Motor neuron (in vitro differentiated cells): Measurements from ENCODE around the gene TSHZ1. TPM values are rescaled to one million over a fixed set of nuclear protein-coding genes. Genes with fewer than 3 reads are reported as not detected.

Experiments
- ATAC-seq, 8 experiments: fragments of 200-7000 bp; cut with Tn5 transposase; replicated peaks in 6 of 8; 2 replicates each; pipeline ENCODE4 v1.8.0; 2021; ENCODE audit warnings: mild to moderate bottlenecking in 8 of 8, moderate library complexity in 8 of 8
- H3K27ac ChIP-seq, 2 donors: fragments of 250-450 bp; sonication (Bioruptor Pico); 2 replicates each; pipeline ENCODE4 v1.9.0; 2021; ENCODE audit warnings: antibody characterized with exemption in 2 of 2, mild to moderate bottlenecking in 2 of 2, moderate library complexity in 1 of 2
- H3K4me1 ChIP-seq, 2 donors: fragments of 250-450 bp; sonication (Bioruptor Pico); replicated peaks in 1 of 2; 2 replicates each; pipeline ENCODE4 v1.6.1; 2021; ENCODE audit warnings: antibody characterized with exemption in 2 of 2, mild to moderate bottlenecking in 2 of 2, moderate library complexity in 1 of 2
- H3K4me3 ChIP-seq, 5 donors: fragments of 250-450 bp; sonication (Bioruptor Pico); 2 replicates each; pipeline ENCODE4 v1.9.0; 2021; ENCODE audit warnings: antibody characterized with exemption in 5 of 5, mild to moderate bottlenecking in 5 of 5, moderate library complexity in 4 of 5
- WGBS, 10 experiments: fragments of 450-650 bp; shearing (Covaris generic); methylation state at CpG; one replicate each; pipeline ENCODE4 v1.0.0; 2022; 5-methylcytosine and 5-hydroxymethylcytosine counted together
- in situ Hi-C, 9 experiments: fragments of 400-800 bp; cut with MboI; loops; one replicate each; pipeline ENCODE4 v1.15.0; 2021; ENCODE audit warnings: low sequenced_read_pairs in 9 of 9, low pct_unique_long_range_greater_than_20kb in 2 of 9; ENCODE audit not compliant: unreplicated experiment in 9 of 9
- total RNA-seq, 8 experiments: library from RNA; unstranded; fragments of 300-600 nt; gene quantifications; 2 replicates each; pipeline versions ENCODE4 v1.2.3 to v1.2.4, GENCODE V29; 2022

The TSHZ1 gene
- total RNA-seq, 8 experiments from 2014 or later, result 6.5 to 106 (median 53.4) TPM

GRCh38 chr18:75204732-75205513 is 5.7 kb upstream of the TSHZ1 start:
- 0 to 100% (median 17%) methylated on average over 1 to 19 of the region's 75 CpGs; no CpG with 5 or more reads in 2 of the 10 experiments for WGBS, 10 experiments
- in situ Hi-C loops, result loop anchor here in 6 of 9 experiments (10.0 to 25.0 kb wide), 5 partner anchors 257 to 1057 kb away; no protein-coding TSS in a partner anchor
- H3K4me1 ChIP-seq, result peaks cover 21 to 36% of the 10 kb centered on the region in 2 donors
- ATAC-seq, result peak in 6 of 8 experiments; percentile 1 to 9 (median 2)
- peak overlapping the region; percentile 93 to 96 for H3K27ac ChIP-seq
- peak overlapping the region; percentile 75 to 96 (median 78) for H3K4me3 ChIP-seq

GRCh38 chr18:75205514-75206132 is 5.0 kb upstream of the TSHZ1 start:
- H3K4me1 ChIP-seq, result peaks cover 14 to 29% of the 10 kb centered on the region in 2 donors
- in situ Hi-C loops, result loop anchor here in 6 of 9 experiments (10.0 to 25.0 kb wide), 5 partner anchors 257 to 1057 kb away; no protein-coding TSS in a partner anchor
- WGBS, 10 experiments, result 0 to 89% (median 1%) methylated on average over 1 to 16 of the region's 16 CpGs
- peak overlapping the region; percentile 93 to 96 for H3K27ac ChIP-seq
- peak overlapping the region; percentile 75 to 96 (median 78) for H3K4me3 ChIP-seq
- no peak for ATAC-seq

GRCh38 chr18:75206452-75207309 is 3.9 kb upstream of the TSHZ1 start:
- no peak for ATAC-seq
- WGBS, 10 experiments, result 0 to 100% (median 1%) methylated on average over 1 to 13 of the region's 14 CpGs
- peaks cover 6 to 18% of the 10 kb centered on the region in 2 donors for H3K4me1 ChIP-seq
- peak overlapping the region; percentile 68 to 96 for H3K27ac ChIP-seq
- in situ Hi-C loops, result loop anchor here in 6 of 9 experiments (10.0 to 25.0 kb wide), 5 partner anchors 256 to 1056 kb away; no protein-coding TSS in a partner anchor
- peak overlapping the region; percentile 75 to 96 (median 78) for H3K4me3 ChIP-seq

- ATAC-seq, result no peak
- in situ Hi-C loops, result loop anchor here in 6 of 9 experiments (10.0 to 25.0 kb wide), 5 partner anchors 255 to 1055 kb away; no protein-coding TSS in a partner anchor
- Histone ChIP-seq H3K4me3 (peak overlapping the region; percentile 75 to 96 (median 78)), H3K4me1 (peaks cover 0 to 10% of the 10 kb centered on the region in 2 donors), H3K27ac (peak overlapping the region; percentile 94 to 96)
- 0 to 20% (median 0%) methylated on average over 1 to 15 of the region's 26 CpGs for WGBS, 10 experiments
Observed at GRCh38 chr18:75207310-75208154, 3.1 kb upstream of the TSHZ1 start.

GRCh38 chr18:75208155-75208835 is 2.3 kb upstream of the TSHZ1 start:
- peaks cover 1 to 2% of the 10 kb centered on the region in 2 donors for H3K4me1 ChIP-seq
- ATAC-seq, result peak; percentile 5 to 18 (median 10)
- peak overlapping the region; percentile 75 to 96 (median 78) for H3K4me3 ChIP-seq
- peak overlapping the region; percentile 94 to 96 for H3K27ac ChIP-seq
- WGBS, 10 experiments, result 0 to 4% (median 0%) methylated on average over 2 to 26 of the region's 65 CpGs; no CpG with 5 or more reads in 3 of the 10 experiments
- in situ Hi-C loops, result loop anchor here in 6 of 9 experiments (10.0 to 25.0 kb wide), 5 partner anchors 254 to 1054 kb away; no protein-coding TSS in a partner anchor

GRCh38 chr18:75208836-75209128 is 1.8 kb upstream of the TSHZ1 start:
- H3K4me3 ChIP-seq, result peak overlapping the region; percentile 75 to 96 (median 78)
- H3K27ac ChIP-seq, result peak overlapping the region; percentile 94 to 96
- ATAC-seq, result no peak
- peaks cover 0 to 6% of the 10 kb centered on the region in 2 donors for H3K4me1 ChIP-seq
- in situ Hi-C loops, result loop anchor here in 6 of 9 experiments (10.0 to 25.0 kb wide), 5 partner anchors 254 to 1054 kb away; no protein-coding TSS in a partner anchor
- WGBS, 10 experiments, result 0% methylated on average over 9 of the region's 34 CpGs; no CpG with 5 or more reads in 9 of the 10 experiments

GRCh38 chr18:75209129-75209950 is 1.3 kb upstream of the TSHZ1 start, which contains the start of gene PTGR3:
TSS of gene PTGR3 (minus strand) at chr18:75209139. CDS start at chr18:75209058, 81 bp downstream.
- peak within 1 kb of the TSS; percentile 75 to 96 (median 78) for H3K4me3 ChIP-seq
- H3K4me1 ChIP-seq, result peaks cover 0 to 8% of the 10 kb centered on the region in 2 donors
- in situ Hi-C loops, result loop anchor here in 6 of 9 experiments (10.0 to 25.0 kb wide), 5 partner anchors 253 to 1053 kb away; no protein-coding TSS in a partner anchor
- peak within 1 kb of the TSS; percentile 94 to 96 for H3K27ac ChIP-seq
- 0 to 7% (median 0%) methylated on average over 2 to 4 of the region's 88 CpGs; no CpG with 5 or more reads in 7 of the 10 experiments for WGBS, 10 experiments
- peak; percentile 41 to 68 (median 62) for ATAC-seq

GRCh38 chr18:75209951-75210258 is 692 bp upstream of the TSHZ1 start:
- no peak for ATAC-seq
- in situ Hi-C loops, result loop anchor here in 6 of 9 experiments (10.0 to 25.0 kb wide), 5 partner anchors 252 to 1052 kb away; no protein-coding TSS in a partner anchor
- peak overlapping the region; percentile 94 to 96 for H3K27ac ChIP-seq
- WGBS, 10 experiments, result 0 to 6% (median 0%) methylated on average over 2 to 8 of the region's 8 CpGs; no CpG with 5 or more reads in 1 of the 10 experiments
- peak overlapping the region; percentile 75 to 96 (median 78) for H3K4me3 ChIP-seq
- H3K4me1 ChIP-seq, result peaks cover 0 to 12% of the 10 kb centered on the region in 2 donors

- H3K4me3 ChIP-seq, result peak overlapping the region; percentile 75 to 96 (median 78)
- 0 to 2% (median 0%) methylated on average over 1 to 19 of the region's 64 CpGs; no CpG with 5 or more reads in 5 of the 10 experiments for WGBS, 10 experiments
- in situ Hi-C loops, result loop anchor here in 6 of 9 experiments (25.0 kb wide), 4 partner anchors 251 to 1051 kb away; no protein-coding TSS in a partner anchor
- peak overlapping the region; percentile 89 to 96 for H3K27ac ChIP-seq
- H3K4me1 ChIP-seq, result peaks cover 0 to 19% of the 10 kb centered on the region in 2 donors
- no peak for ATAC-seq
Observed at GRCh38 chr18:75211002-75211621, 515 bp downstream of the TSHZ1 start.

- H3K27ac ChIP-seq, result peak overlapping the region; percentile 89 to 96
Observed at GRCh38 chr18:75211626-75211952, 992 bp downstream of the TSHZ1 start.

More at GRCh38 chr18:75211626-75211952, 992 bp downstream of the TSHZ1 start:
- WGBS, 10 experiments, result 0% methylated on average over 5 of the region's 66 CpGs; no CpG with 5 or more reads in 9 of the 10 experiments
- Histone ChIP-seq H3K4me1 (peaks cover 0 to 24% of the 10 kb centered on the region in 2 donors), H3K4me3 (peak overlapping the region; percentile 75 to 96 (median 78))
- ATAC-seq, result no peak
- in situ Hi-C loops, result loop anchor here in 6 of 9 experiments (25.0 kb wide), 4 partner anchors 251 to 1051 kb away; no protein-coding TSS in a partner anchor
